GM08714 (cell line): Measurements from ENCODE around the gene ZNF764.

Source experiments
- H3K4me3 ChIP-seq: fragments of 200-500 bp; sonication (Bioruptor generic); 2 replicates; pipeline ENCODE4 v1.5.1; 2014; ENCODE audit warnings: mild to moderate bottlenecking, low read length, inconsistent platforms
- ZNF274 ChIP-seq: IDR thresholded peaks from 2 replicates; pipeline ENCODE4 v1.6.1; 2012; ENCODE audit warnings: mild to moderate bottlenecking, low read depth, low read length

ZNF764 gene

GRCh38 chr16:30585022-30585399 is 26.8 kb upstream of the ZNF764 start:
- peak overlapping the region; percentile 83 for H3K4me3 ChIP-seq
- TF ChIP-seq ZNF274, result no peak

GRCh38 chr16:30582611-30583340 is 24.6 kb upstream of the ZNF764 start:
- H3K4me3 ChIP-seq, result no peak overlapping the region
- no peak for TF ChIP-seq ZNF274

- TF ChIP-seq ZNF274, result no peak
- H3K4me3 ChIP-seq, result no peak overlapping the region
Observed at GRCh38 chr16:30581457-30581856, 23.3 kb upstream of the ZNF764 start.

- H3K4me3 ChIP-seq, result no peak overlapping the region
- no peak for TF ChIP-seq ZNF274
Observed at GRCh38 chr16:30574678-30575077, 16.5 kb upstream of the ZNF764 start.

- no peak for TF ChIP-seq ZNF274
Observed at GRCh38 chr16:30571445-30572322, 13.5 kb upstream of the ZNF764 start, which contains the start of gene ZNF688. Gene ZNF688, minus strand, starts transcription at chr16:30571714. Its CDS starts 85 bp downstream, at chr16:30571629.

GRCh38 chr16:30570636-30571444 is 12.7 kb upstream of the ZNF764 start:
- H3K4me3 ChIP-seq, result peak overlapping the region; percentile 79
- no peak for TF ChIP-seq ZNF274

More at GRCh38 chr16:30571445-30572322, 13.5 kb upstream of the ZNF764 start, which contains the start of gene ZNF688:
- H3K4me3 ChIP-seq, result peak within 1 kb of the TSS; percentile 79

- H3K4me3 ChIP-seq, result no peak overlapping the region
- TF ChIP-seq ZNF274, result no peak
Observed at GRCh38 chr16:30569746-30570635, 11.8 kb upstream of the ZNF764 start.

GRCh38 chr16:30569281-30569680 is 11.1 kb upstream of the ZNF764 start:
- no peak overlapping the region for H3K4me3 ChIP-seq
- no peak for TF ChIP-seq ZNF274

GRCh38 chr16:30567991-30568638 is 9.9 kb upstream of the ZNF764 start:
- TF ChIP-seq ZNF274, result no peak
- H3K4me3 ChIP-seq, result no peak overlapping the region; the same call in 1 of the 2 replicates

GRCh38 chr16:30567160-30567990 is 9.2 kb upstream of the ZNF764 start:
- H3K4me3 ChIP-seq, result no peak overlapping the region; the same call in 1 of the 2 replicates
- TF ChIP-seq ZNF274, result no peak

GRCh38 chr16:30566531-30566930 is 8.4 kb upstream of the ZNF764 start:
- no peak overlapping the region for H3K4me3 ChIP-seq
- TF ChIP-seq ZNF274, result no peak

GRCh38 chr16:30565984-30566383 is 7.8 kb upstream of the ZNF764 start:
- no peak overlapping the region for H3K4me3 ChIP-seq
- no peak for TF ChIP-seq ZNF274

- TF ChIP-seq ZNF274, result no peak
Observed at GRCh38 chr16:30565526-30565925, 7.4 kb upstream of the ZNF764 start.

More at GRCh38 chr16:30565526-30565925, 7.4 kb upstream of the ZNF764 start:
- H3K4me3 ChIP-seq, result no peak overlapping the region
